Activated B cell treated with CpG ODN at 0.5 μM for 24 hours (primary cell): ENCODE results near the gene ALG12. TPM values are rescaled to one million over a fixed set of nuclear protein-coding genes. Genes with fewer than 3 reads are reported as not detected.
"Not testable (repeated sequence)": the region's sequence is repeated elsewhere in the genome, so short reads cannot be mapped to it uniquely, and the experiment has no call there.

ENCODE experiments used
- ATAC-seq: fragments of 200-7000 bp; cut with Tn5 transposase; one replicate; pipeline ENCODE4 v1.10.0; 2021; ENCODE audit warnings: low read depth, mild to moderate bottlenecking, moderate library complexity
- CTCF ChIA-PET: fragments of 350-600 bp; sonication (Branson Sonifier 250); formaldehyde crosslinking; loops from one replicate; lab custom pipeline; 2021; ENCODE audit warnings: antibody characterized with exemption; lab: Charles Lee
- POLR2A ChIA-PET: fragments of 350-600 bp; sonication (Branson Sonifier 250); formaldehyde crosslinking; loops from one replicate; lab custom pipeline; 2021; ENCODE audit warnings: antibody characterized with exemption; lab: Charles Lee
- DNase-seq: peaks from one replicate; pipeline ENCODE4 v3.0.0; 2022
- H3K27ac Mint-ChIP-seq: one replicate; pipeline ENCODE4 v1.8.0; 2020; ENCODE audit warnings: mixed read lengths
- H3K27me3 Mint-ChIP-seq: one replicate; pipeline ENCODE4 v1.8.0; 2021; ENCODE audit warnings: mixed read lengths
- H3K36me3 Mint-ChIP-seq: one replicate; pipeline ENCODE4 v1.8.0; 2021; ENCODE audit warnings: low read depth, mixed read lengths
- H3K4me1 Mint-ChIP-seq: one replicate; pipeline ENCODE4 v1.8.0; 2021; ENCODE audit warnings: mixed read lengths
- H3K4me3 Mint-ChIP-seq: one replicate; pipeline ENCODE4 v1.8.0; 2020; ENCODE audit warnings: mild to moderate bottlenecking, mixed read lengths
- H3K9me3 Mint-ChIP-seq: one replicate; pipeline ENCODE4 v1.8.0; 2020; ENCODE audit warnings: mixed read lengths
- intact Hi-C: fragments of 100-400 bp; cut with micrococcal nuclease; formaldehyde crosslinking; loops from one replicate; pipeline ENCODE4 v1.15.1; 2024
- total RNA-seq: library from RNA; stranded (reverse); gene quantifications from 2 replicates; pipeline ENCODE4 v1.2.3, GENCODE V29; 2022
- TF ChIP-seq, protein P1 (sequence below): fragments of 200-600 bp; IDR thresholded peaks from one replicate; pipeline ENCODE4 v1.8.0; 2022; ENCODE audit warnings: antibody characterized with exemption, mild to moderate bottlenecking

Gene ALG12
- total RNA-seq, 1 donor from 2014 or later: 18.2 TPM

DNA sequence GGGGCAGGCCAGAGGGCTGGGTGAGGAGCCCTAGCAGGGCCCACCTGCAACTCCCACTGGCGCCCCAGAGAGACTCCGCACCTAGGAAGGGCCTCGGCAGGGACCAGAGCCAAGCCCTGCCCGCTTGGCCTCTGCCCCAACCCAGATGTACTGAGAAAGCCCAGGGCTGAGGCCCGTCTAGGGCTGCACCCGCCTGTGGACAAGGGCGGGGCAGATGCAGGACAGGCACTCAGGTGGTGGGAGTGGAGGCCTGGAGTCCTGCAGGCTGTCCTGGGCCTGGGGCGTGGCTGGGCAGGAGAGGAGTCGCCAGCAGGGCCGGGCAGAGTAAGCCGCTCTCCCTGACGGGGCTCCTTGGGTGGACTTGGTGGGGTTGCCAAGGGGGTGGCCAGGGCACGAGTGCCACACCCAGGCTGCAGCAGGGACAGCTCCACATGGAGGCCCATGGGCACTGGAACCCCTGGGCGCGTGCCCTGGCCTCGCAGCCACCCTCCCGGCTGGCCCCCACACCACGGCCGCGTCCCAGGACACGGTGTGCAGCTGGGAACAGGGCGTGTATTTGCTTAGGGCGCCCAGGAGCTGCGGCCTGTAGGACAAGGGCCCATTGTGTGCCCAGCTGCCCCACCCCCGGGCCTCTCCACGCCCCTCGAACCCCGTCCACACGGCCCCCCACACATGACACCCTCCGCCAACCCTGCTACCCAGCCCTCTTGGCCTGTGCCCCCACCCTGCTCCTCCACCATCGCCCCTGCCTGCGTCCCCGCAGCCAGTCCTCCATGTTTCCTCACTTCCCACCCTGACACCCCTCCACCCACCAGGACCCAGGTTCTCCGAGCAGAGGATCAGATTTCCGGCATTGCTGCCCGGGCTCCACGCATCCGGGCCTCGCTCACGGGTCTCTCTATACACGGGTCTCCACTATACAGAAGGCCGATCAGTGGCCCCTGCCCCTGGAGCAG lies 31.0 kb upstream of the ALG12 start:
- POLR2A ChIA-PET: no interaction called here
- no peak for ATAC-seq
- Mint-ChIP-seq H3K27ac (no peak overlapping the region), H3K36me3 (no peaks in the 10 kb centered on the region), H3K4me1 (peaks cover 11% of the 10 kb centered on the region), H3K27me3 (no peaks in the 10 kb centered on the region), H3K9me3 (no peaks in the 10 kb centered on the region), H3K4me3 (no peak overlapping the region)
- intact Hi-C loops: no loop called here
- TF ChIP-seq, protein P1, sequence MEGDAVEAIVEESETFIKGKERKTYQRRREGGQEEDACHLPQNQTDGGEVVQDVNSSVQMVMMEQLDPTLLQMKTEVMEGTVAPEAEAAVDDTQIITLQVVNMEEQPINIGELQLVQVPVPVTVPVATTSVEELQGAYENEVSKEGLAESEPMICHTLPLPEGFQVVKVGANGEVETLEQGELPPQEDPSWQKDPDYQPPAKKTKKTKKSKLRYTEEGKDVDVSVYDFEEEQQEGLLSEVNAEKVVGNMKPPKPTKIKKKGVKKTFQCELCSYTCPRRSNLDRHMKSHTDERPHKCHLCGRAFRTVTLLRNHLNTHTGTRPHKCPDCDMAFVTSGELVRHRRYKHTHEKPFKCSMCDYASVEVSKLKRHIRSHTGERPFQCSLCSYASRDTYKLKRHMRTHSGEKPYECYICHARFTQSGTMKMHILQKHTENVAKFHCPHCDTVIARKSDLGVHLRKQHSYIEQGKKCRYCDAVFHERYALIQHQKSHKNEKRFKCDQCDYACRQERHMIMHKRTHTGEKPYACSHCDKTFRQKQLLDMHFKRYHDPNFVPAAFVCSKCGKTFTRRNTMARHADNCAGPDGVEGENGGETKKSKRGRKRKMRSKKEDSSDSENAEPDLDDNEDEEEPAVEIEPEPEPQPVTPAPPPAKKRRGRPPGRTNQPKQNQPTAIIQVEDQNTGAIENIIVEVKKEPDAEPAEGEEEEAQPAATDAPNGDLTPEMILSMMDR: no peak
- CTCF ChIA-PET: no interaction called here
- no peak for DNase-seq

DNA sequence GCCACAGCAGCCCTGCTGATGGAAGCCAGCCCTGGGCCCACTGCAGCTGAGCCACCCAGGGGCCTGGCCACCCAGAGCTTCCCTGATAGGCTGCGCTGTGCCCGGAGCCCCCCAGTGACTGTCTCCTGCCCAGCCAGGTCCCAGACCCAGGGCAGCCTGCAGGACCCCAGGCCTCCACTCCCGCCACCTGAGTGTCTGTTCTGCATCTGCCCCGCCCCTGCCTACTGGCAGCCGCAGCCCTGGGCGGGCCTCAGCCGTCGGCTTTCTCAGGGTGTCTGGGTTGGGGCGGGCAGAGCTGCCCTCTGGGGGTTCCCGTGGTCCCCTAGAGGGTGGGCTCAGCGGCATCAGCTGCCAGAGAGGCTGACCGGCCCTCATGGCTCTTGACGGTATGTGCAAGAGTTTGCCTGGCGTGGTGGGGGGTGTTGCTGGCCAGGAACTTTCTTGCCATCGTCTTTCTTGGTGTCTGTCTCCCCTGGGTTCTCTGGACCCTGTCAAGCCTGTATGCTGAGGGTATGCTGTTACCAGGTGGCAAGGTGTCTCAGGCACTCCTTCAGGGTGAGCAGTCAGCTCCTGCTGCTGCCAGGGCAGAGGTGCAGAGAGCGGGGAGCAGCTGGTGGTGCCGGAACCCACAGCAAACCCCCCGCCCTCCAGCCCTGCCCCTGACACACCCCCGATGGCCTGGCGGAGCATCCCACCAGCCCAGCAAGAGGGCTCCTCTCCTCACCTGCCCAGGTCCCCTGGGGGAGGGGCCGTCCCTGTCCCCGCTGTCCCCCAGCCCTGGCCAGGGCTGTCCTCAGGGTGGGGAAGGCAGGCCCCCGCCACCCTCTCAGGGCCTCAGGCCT lies 30.1 kb upstream of the ALG12 start:
- Mint-ChIP-seq H3K27me3 (no peaks in the 10 kb centered on the region), H3K9me3 (no peaks in the 10 kb centered on the region), H3K4me1 (peaks cover 11% of the 10 kb centered on the region), H3K27ac (no peak overlapping the region), H3K36me3 (no peaks in the 10 kb centered on the region), H3K4me3 (no peak overlapping the region)
- DNase-seq (no peak), ATAC-seq (no peak)
- intact Hi-C loops: no loop called here
- CTCF ChIA-PET: no interaction called here
- TF ChIP-seq, protein P1: no peak
- POLR2A ChIA-PET: interaction anchor here (3.3 kb wide), 1 partner anchor 12 kb away, joined by 14 read pairs; the partner anchor contains the start of gene PIM3

DNA sequence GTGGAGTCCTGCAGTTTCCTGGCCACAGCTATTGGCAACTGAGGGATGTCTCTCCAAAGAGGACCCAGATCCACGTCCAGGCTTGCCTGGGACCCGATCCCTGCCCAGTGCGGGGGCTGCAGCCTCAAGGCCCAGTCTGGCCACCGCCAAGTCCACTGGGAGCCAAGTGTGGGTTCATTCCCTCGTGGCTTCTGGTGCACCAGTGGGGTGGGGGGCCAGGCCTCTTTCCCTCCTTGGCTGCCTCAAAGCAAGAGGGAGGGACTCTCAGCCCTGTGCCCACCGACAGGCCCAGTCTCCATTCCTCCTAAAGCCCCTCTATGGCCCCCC lies 29.0 kb upstream of the ALG12 start:
- no peak for ATAC-seq

GRCh38 chr22:49946612-49947295 lies 28.5 kb upstream of the ALG12 start:
- ChIA-PET POLR2A (interaction anchor here (0.5 to 3.3 kb wide), 6 partner anchors 9 to 41 kb away, joined by 3 to 17 read pairs (median 8); partner anchors contain the start of gene PIM3), CTCF (no interaction called here)
- TF ChIP-seq, protein P1: no peak
- intact Hi-C loops: no loop called here
- H3K9me3 Mint-ChIP-seq: no peaks in the 10 kb centered on the region
- H3K27me3 Mint-ChIP-seq: no peaks in the 10 kb centered on the region
- no peak overlapping the region for H3K27ac Mint-ChIP-seq
- no peak for DNase-seq
- ATAC-seq: no peak
- peaks cover 11% of the 10 kb centered on the region for H3K4me1 Mint-ChIP-seq
- H3K36me3 Mint-ChIP-seq: no peaks in the 10 kb centered on the region
- no peak overlapping the region for H3K4me3 Mint-ChIP-seq

More for the DNA sequence above, 29.0 kb upstream of the ALG12 start:
- Mint-ChIP-seq H3K27me3 (no peaks in the 10 kb centered on the region), H3K4me3 (no peak overlapping the region), H3K27ac (no peak overlapping the region), H3K9me3 (no peaks in the 10 kb centered on the region), H3K36me3 (no peaks in the 10 kb centered on the region), H3K4me1 (peaks cover 11% of the 10 kb centered on the region)
- TF ChIP-seq, protein P1: no peak
- DNase-seq: no peak
- intact Hi-C loops: no loop called here
- CTCF ChIA-PET: no interaction called here
- POLR2A ChIA-PET: interaction anchor here (0.5 to 3.3 kb wide), 4 partner anchors 11 to 41 kb away, joined by 6 to 17 read pairs (median 12); partner anchors contain the start of gene PIM3

DNA sequence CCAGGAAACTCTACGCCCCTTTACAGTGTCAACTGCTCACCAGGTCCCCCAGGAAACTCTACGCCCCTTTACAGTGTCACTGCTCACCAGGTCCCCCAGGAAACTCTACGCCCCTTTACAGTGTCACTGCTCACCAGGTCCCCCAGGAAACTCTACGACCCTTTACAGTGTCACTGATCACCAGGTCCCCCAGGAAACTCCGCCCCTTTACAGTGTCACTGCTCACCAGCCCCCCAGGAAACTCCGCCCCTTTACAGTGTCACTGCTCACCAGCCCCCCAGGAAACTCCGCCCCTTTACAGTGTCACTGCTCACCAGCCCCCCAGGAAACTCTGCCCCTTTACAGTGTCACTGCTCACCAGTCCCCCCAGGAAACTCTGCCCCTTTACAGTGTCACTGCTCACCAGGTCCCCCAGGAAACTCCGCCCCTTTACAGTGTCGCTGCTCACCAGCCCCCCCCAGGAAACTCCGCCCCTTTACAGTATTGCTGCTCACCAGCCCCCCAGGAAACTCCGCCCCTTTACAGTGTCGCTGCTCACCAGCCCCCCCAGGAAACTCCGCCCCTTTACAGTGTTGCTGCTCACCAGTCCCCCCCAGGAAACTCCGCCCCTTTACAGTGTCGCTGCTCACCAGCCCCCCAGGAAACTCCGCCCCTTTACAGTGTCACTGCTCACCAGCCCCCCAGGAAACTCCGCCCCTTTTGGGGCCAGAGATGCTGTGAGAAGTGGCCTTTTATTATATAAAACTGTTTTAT lies 27.0 kb upstream of the ALG12 start:
- POLR2A ChIA-PET: interaction anchor here (1.0 to 3.3 kb wide), 4 partner anchors 9 to 22 kb away, joined by 3 to 14 read pairs (median 5); partner anchors contain the start of gene PIM3
- H3K27me3 Mint-ChIP-seq, ATAC-seq, DNase-seq, H3K4me3 Mint-ChIP-seq, H3K9me3 Mint-ChIP-seq, intact Hi-C loops, CTCF ChIA-PET, H3K36me3 Mint-ChIP-seq: not testable (repeated sequence)
- Mint-ChIP-seq H3K4me1 (peaks cover 11% of the 10 kb centered on the region), H3K27ac (peak overlapping the region; percentile 71)
